ENCODE data around the gene FOXP2.

The FOXP2 gene

GRCh38 chr7:114659409-114660125, 245.0 kb downstream of the FOXP2 start:
- DNase-seq, result no peak

DNA sequence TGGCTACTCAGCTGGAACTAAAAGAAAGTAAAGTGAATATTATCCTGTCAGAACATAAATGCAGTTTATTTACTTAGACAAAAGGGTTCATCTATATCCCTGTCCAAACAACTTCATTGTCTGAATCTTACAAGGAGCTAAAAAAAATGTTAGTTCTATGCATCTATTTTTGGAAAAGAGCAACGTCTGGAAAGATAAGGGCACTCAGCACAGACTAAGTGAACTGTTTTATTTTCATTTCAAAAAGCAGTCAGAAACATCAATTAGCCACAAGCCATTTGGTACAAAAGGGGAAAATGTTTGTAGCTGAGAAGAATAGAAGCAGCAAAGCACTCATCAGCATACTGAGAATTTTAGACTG, 245.5 kb downstream of the FOXP2 start:
- DNase-seq, result no peak

- DNase-seq, result no peak
Measured at GRCh38 chr7:114660753-114661152, 246.1 kb downstream of the FOXP2 start.

DNA sequence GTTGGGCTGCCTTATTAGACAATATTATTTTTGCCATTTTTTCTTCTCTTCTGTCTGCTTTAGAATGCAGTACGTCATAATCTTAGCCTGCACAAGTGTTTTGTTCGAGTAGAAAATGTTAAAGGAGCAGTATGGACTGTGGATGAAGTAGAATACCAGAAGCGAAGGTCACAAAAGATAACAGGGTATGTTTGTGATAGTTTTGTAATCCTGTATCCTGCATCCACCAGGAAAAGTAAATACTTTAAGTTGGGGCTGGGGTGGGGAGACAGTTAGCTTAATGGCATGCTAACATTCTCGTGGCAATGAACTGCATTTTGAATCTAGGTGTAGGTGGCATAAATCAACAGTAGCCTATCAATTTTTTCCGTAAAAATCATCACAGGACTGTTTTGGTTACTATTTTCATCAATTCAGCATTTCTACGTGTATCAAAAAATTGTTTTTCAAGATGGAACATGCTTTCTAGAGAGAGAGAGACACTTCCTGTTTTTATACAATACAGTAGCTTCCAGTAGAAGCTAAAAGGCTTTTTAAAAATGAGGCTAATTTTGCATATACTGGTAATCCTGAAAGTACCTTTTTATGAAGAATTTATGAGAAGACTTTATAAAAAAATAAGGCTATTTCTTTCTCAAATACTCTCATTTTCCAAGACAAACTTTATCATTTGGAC, 247.5 kb downstream of the FOXP2 start:
- no peak for DNase-seq

DNA sequence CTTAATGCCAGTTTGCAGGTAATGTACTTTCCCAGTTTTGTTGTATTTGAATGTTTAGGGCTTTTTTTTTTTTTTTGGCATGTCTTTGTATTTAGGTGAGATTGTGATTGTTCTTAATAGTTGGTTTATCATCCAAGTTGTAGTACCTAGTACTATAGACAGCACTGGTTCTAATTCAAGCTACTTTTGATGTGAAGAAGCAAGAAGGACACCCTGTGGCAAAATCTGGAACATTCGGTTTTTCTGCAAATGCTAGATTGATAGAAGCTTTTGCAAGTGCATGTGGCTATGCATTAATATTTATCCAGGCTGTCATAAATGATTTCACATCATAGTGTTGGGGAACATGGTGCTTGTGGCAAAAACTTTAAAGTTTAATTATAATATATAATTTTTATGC, 248.9 kb downstream of the FOXP2 start:
- DNase-seq, result no peak

- no peak for DNase-seq
Measured at GRCh38 chr7:114670676-114671075, 256.1 kb downstream of the FOXP2 start.

DNA sequence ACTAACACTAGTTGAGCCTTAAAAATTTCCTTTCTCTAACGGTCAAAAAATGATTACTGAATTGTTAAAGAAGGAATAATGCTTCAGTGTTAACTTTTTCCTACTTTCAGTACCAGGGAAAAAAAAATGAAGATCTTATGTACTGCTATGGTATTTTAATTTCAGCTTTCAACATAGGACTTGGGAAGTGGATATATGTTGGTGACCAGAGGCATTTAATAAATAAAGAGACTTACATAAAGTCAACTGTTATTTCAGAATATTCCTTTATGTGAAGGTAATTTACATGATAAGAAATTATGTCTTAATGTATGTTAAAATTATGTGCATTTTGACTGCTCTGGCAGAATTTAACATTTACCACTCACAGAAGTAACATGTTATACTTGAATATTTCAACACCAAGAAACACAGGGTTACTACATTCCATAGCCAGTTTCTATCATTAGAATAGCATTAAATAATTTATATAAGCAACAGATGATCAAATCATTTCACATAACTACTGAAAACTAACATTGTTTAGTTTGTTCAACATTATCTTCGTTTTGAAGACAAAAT, 257.0 kb downstream of the FOXP2 start:
- no peak for DNase-seq

- no peak for DNase-seq
Measured at GRCh38 chr7:114678116-114678515, 263.5 kb downstream of the FOXP2 start.

- DNase-seq, result no peak
Measured at GRCh38 chr7:114687238-114687637, 272.6 kb downstream of the FOXP2 start.

DNA sequence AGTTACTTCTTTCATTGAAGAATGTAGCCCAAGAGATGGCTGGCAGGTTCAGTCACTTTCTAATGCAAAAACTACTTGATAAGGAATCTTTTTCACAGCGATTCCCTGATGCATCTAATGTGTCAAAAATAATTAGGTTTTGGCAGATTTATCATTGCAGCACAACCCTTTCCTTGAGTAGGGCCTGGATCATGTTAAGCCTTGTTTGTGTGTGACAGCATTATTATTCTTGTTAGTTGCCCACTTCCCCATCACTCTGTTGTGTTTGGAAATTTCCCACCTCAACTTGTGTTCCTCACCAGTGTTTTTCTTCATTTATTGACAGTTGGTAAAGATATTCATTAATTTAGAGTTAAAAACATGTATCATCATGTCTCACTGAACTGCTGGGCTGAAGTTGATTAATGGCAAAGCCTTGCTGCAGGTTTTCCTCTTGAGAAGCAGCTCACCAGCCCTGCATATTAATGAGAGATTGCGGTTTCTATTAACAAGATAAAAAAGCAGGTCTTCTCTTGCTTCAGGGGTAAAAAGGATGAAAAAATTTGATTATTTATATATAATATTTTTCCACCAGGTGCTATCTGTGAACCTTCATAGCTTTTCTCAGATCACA, 273.9 kb downstream of the FOXP2 start:
- no peak for DNase-seq

DNA sequence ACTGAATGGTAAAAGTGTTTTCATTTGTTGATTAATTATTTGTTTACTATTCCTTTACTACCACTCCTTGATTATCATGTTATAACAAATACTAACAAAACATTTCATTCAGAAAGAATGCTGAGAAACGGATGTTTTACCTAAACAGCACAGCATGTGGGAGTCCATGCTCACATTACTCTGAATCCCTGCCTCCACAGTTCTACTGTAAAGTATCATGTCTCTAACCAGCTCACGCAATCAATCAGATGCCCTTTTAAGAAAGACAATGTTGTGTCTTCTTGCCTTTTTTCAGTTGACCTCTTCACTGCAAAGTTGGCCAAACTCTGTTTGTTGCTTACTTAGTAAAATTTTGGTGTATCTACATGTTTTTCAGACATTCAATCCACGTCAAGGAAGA, 274.8 kb downstream of the FOXP2 start:
- DNase-seq, result no peak

DNA sequence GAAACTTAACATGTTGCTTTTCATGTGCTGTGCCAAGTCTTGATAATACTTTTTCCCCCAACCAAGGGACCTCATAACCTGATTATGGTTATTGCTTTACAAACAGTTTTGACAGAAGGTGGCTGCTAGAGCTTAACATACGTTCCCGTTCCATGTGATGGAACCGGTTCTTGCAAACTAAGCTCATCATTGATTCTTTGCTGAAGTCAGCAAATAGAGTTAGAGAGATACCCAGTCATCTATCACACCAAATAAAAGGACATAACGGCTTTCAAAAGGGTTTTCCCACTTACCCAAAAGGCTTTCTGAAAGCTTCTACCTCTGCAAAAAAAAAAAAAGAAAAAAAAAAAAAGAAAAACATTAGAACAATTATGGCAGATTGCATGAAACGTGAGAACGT, 277.0 kb downstream of the FOXP2 start:
- no peak for DNase-seq

- no peak for DNase-seq
Measured at GRCh38 chr7:114695182-114695581, 280.6 kb downstream of the FOXP2 start.

DNA sequence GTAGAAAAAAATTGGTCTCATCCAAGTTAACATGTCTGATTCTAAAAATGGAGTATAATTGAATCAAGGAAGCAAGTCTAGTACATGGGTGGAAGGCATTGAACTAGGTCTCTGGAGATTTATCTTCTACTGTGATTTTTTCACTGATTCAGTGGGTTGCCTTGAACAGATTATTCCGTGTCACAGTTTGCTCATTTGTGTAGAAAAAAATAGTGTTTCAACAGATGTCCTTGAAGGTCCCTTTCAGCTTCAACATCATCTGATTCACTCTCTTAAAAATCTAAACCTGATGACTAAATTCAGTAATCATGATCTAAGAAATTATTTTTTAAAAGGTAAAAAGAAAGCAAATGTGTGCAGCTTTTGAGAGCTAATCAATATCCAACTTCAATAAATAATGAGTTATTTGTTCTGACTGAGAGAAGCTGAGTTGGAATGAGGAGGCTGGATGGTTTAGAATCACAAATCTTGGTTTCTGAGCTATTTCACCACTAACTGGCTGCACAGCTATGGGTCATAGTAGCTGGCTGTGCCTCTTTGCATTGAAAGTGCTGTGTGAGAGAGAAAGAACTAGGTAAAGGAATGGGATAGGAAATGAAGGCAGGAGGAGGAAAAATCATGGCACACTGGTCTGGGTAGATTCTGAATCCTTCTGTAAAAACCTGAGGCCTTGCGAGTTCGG, 285.8 kb downstream of the FOXP2 start:
- DNase-seq, result no peak

GRCh38 chr7:114703677-114704076, 289.1 kb downstream of the FOXP2 start:
- no peak for DNase-seq

- no peak for DNase-seq
Measured at GRCh38 chr7:114708646-114709045, 294.0 kb downstream of the FOXP2 start.

DNA sequence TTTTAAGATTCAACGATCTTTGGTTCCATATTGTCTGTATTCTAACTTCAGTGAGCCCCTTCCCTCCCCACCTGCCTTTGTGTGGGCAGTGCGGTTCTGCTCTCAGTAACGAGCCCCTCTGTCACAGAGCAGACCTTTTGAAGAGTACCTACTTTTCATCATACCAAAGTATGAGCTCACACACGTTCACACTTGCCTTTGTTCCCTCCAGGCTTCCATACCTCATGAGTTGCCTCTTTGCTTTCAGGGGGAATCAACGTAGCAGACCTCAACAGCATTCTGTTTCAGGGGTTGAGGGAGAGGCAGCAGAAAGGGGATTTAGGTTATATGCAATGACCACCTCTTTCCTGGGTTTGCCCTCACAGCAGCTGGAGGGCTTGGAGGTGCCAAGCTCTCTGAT, 295.9 kb downstream of the FOXP2 start:
- no peak for DNase-seq

DNA sequence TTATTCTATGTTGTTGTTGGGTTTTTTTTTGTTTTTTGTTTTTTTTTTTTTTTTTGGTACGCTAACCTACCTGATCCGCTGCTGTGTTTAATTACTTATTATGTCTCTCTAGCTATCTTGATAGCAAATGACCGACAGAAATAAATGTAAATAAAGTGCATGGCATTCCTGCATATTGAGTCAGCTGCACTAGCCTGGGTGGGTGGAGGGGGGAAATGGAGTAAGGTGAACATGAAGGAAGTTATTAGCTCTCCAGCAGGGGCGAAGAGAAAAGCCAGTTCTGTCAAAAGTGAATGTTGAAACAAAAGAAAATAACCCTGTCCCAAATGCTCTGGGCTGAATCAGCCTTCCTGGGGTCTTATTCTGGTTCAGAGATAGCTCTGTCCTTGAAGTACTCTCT, 296.6 kb downstream of the FOXP2 start:
- DNase-seq, result no peak

DNA sequence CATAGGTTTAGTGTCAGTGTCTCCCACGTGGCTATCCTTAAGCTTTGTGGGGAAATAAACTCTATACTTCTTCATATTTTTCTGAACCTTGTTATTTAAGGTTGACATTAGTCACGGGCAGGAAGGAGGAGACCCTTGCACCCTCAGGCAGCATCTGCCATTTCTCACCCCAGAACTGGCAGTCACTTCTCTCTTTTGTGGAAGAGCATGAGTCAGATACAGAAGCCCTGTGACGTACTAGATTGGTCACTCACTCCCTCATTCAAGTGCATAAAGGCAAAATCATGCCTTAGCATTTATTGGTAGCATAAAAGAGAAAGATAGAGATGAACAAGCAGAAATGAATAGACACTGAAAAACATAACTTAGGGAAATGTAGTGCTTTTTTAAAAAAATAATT, 301.3 kb downstream of the FOXP2 start:
- DNase-seq, result no peak

DNA sequence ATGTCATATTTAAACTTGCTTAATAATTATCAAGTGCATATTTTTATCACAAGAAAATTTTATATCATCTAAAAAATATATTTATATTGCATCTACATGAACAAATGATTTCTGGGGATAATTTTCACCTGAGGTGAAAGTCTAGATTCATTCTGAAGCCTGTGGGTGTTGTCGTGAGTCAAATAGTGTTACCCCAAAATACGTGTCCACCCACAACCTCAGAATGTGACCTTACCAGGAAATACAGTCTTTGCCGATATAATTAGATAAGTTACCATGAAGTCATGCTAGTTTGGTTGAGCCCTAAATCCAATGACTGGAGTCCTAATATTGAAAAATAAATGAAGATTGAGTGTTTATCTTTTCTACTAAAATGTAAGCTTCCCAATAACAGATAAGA, 304.2 kb downstream of the FOXP2 start:
- DNase-seq, result no peak

GRCh38 chr7:114720725-114721124, 306.1 kb downstream of the FOXP2 start:
- DNase-seq, result no peak

GRCh38 chr7:114722562-114722961, 307.9 kb downstream of the FOXP2 start:
- DNase-seq, result no peak

- no peak for DNase-seq
Measured at GRCh38 chr7:114723308-114723707, 308.7 kb downstream of the FOXP2 start.

GRCh38 chr7:114740095-114740494, 325.5 kb downstream of the FOXP2 start:
- DNase-seq, result no peak

Data from CD4-positive, alpha-beta T cell treated with Interleukin-6 for 4 hours (primary cell).